Hematopoietic multipotent progenitor cell treated with erythropoietin and hydrocortisone succinate and interleukin-3 and kit ligand, for 8 days (in vitro differentiated cells): ENCODE measurements around the gene TACC2.
"Not testable (repeated sequence)": the region's sequence is repeated elsewhere in the genome, so short reads cannot be mapped to it uniquely, and the experiment has no call there.

ENCODE experiments used
- DNase-seq: peaks from one replicate; pipeline ENCODE4 v3.0.0-alpha.2; 2015

Gene TACC2

DNA sequence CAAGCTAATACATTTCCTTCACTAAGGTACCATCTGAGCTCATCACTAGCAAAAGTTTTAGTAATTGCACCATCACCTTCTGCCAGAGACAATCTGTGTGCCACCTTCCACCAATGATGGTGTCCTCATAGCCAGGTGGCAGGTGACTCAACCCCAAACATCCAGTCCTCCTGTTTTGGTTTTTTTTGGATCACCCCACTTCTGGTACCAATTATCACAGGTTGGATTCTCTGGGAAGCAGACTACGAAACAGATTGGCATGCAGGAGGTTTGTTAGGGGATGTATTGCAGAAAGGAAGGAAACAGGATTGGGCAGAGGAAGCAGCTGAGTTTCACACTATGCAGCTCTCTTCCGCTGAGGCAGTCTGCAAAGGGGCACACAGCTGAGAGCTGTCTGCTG lies 4.5 kb upstream of the TACC2 start:
- DNase-seq: no peak

DNA sequence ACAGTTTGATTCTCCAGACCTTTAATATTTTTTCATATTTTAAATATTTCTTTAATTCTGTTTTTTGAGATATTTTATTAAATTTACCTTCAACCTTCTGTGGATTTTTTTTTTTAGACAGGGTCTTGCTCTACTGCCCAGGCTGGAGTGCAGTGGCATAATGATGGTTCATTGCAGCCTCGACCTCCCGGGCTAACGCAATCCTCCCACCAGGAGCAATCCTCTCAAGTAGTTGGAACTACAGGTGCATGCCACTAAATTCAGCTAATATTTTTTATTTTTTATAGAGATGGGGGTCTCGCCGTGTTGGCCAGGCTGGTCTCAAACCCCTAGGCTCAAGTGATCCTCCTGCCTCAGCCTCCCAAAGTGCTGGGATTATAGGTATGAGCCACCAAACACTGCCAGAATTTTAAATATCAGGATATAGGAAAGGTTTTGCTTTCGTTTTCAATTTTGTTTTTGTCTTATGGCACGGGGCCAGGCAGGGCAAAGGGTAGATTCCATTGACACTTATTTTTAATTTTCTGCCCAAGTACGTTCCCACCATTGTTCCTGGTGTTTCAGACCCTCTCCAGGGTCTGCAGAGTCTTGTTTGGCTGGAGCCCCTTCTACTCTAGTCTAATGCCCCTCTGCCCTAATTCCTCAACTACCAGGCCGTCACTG lies 1.2 kb downstream of the TACC2 start:
- no peak for DNase-seq

- DNase-seq: not testable (repeated sequence)
Observed at GRCh38 chr10:121991727-121992126, 2.8 kb downstream of the TACC2 start.

DNA sequence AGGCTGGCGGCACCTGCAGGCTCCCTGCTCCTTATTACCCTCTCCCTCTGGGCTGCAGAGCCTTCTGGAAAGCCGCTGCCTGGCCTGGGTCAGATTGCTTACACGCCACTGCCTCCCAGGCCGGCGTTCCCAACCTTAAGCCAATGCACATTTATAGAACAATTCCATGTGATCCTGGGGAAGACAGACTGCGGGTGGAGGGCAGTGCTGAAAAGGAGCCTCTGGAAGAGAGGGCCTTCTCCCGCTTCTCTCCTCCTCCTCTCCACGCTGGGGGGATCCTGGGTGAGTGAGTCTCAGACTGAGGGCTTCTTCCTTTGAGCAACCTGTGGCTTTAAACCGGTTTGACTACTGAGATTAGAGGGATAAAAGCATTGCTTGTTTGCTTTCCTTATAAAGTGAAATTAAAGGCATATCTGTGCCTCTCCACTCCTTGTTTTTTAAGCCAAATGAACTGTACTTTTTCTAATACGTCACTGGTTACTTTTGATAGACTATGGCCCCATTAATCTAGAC lies 5.5 kb downstream of the TACC2 start:
- no peak for DNase-seq

- DNase-seq: no peak
Observed at GRCh38 chr10:121998462-121998861, 9.5 kb downstream of the TACC2 start.

DNA sequence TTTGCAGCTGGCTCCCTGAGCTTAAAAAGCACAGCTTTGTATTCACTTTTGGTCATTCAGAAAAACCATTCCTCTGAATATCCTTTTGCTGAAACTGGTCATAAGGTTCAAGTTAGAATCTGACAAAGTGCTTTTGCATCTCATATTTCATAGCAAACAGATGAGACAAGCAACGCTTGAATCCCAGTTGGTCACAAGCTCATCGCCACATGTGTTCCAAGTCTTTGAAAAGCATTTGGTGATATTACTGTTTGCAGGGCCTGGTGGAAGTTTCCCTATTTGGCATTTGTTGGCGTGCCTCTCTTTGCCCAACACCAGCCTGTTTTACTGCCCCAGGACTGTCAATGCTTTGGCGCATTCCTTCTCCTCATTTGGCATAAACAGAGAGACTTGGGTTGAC lies 10.3 kb downstream of the TACC2 start:
- DNase-seq: no peak

DNA sequence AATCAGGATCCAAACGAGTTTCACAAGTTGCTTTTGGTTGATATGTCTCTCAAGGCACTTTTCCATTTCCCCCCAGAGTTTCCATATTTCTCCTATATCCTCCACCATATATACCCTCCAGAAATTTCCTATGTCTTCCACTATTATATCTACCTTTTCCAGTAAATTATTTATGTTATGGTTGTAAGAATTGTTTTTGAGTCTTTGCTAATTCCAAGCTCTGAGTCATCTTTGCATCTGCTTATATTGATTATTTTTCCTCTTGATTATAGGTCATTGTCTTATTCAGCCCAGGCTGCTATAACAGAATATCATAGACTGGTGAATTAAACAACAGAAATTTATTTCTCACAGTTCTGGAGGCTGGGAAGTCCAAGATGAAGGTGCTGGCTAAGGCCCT lies 12.7 kb downstream of the TACC2 start:
- DNase-seq: no peak

GRCh38 chr10:122007415-122007814 lies 18.5 kb downstream of the TACC2 start:
- DNase-seq: no peak

GRCh38 chr10:122010405-122011050 lies 21.6 kb downstream of the TACC2 start:
- DNase-seq: no peak

GRCh38 chr10:122012731-122013130 lies 23.8 kb downstream of the TACC2 start:
- no peak for DNase-seq

DNA sequence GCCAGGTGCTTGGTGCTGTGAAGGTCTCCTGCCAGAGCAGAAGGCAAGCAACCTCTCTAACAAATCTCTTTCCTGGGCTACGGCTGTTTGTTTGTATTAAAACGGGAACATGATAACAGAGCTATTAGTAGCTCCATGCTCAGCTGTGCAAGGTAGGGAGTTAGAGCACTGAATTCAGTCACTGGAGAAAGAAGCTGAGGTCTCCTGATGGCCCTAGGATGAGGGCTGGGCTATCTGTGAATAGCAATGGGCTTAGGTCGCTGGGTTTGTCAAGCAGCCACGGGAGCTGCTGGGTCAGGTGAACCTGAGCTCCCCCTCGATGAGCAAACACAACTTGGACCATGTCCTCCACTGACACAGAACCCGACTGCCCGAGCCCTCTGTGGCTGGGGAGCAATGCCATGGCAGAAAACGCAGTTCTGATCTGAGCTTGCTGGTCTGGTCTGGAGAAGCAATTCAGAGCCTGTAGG lies 24.4 kb downstream of the TACC2 start:
- no peak for DNase-seq

GRCh38 chr10:122014652-122015248 lies 25.8 kb downstream of the TACC2 start:
- DNase-seq: no peak

DNA sequence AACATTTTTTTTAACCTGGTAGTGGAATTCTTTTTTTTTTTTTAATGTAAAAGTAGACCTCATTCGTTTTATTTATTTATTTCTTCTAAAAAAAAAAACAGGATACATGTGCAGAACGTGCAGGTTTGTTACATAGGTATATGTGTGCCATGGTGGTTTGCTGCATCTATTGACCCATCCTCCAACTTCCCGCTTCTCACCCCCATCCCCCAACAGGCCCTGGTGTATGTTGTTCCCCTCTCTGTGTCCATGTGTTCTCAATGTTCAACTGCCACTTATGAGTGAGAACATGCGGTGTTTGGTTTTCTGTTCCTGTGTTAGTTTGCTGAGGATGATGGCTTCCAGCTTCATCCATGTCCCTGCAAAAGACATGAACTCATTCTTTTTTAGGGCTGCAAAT lies 29.0 kb downstream of the TACC2 start:
- DNase-seq: not testable (repeated sequence)

DNA sequence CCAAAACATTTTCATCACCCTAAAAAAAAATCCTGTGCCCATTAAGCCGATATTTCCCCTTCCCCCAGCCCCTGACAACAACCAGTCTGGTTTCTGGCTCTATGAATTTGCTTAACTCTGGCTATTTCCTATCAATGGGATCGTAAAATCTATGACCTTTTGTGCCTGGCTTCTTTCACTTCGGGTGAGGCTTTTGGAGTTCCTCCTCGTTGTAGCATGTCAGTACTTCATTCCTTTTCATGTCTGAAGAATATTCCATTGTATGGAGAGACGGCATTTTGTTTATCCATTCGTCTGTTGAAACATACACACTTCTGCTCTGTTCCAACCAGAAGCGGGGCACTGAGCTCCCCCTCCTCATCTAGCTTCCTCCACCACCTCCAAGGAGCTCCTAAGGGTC lies 29.5 kb downstream of the TACC2 start:
- DNase-seq: no peak

- no peak for DNase-seq
Observed at GRCh38 chr10:122018951-122019413, 30.0 kb downstream of the TACC2 start.

DNA sequence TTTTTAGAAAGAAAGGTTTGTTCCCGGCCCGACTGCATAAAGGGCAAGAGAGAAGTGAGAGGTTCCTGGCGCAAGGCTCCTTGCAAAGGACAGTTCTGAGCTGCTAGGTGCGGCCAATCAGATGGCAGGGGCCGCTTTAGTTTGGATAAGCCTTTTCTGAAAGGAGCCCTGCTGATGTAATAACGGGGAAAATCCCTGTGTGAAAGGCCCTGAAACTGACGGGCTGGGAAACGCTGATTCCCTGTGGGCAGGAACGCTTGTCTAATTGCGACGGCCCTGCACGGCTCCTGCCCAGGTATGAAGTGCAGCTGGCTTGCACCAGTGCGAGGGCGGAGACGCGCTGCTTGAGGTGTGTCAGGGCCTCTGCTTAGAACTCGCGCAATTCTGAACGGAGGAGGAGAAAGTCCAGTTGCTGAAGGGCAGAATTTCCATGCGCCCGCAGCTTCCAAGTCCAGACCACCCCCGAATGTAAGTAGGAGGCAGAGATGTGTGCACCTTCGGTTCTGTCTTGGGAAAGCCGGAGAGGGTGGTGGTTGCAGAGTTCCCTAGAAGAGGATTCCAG lies 30.5 kb downstream of the TACC2 start:
- no peak for DNase-seq

DNA sequence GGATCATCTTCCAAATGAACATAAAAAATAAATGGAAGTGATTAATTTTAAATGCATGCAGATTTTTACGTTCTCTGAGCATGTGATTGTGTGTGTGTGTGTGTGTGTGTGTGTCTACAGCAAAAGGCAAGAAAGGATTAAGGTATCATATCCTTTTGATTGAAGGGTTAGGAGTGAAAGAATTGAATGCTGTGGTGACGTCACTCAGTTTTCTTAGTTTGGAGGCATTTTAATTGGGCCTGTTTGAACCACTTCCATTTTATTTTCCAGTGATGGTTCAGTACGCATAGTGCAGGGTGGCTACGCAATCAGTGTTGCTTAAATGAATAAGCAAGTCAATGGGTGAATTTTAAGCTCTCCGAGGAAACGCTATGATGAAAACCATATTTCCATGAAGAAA lies 31.3 kb downstream of the TACC2 start:
- no peak for DNase-seq

DNA sequence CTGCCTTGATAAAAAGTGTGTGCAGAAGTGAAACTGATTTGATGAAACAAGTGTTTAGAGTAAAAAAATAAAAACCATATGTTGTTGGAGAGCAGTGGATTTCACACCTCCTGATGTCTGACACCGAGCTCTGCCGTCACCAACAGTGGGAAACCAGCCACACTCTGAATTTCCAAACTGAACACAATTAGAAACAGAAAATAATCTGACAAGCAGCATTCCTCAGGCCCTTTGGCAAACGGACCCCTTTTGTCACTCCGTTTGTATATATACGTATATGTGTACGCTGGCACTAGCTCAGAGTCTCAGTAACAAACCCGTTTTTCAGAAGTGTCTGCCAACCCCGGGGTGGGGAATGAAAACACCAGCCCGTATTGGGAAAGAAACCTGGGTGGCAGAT lies 32.4 kb downstream of the TACC2 start:
- no peak for DNase-seq

DNA sequence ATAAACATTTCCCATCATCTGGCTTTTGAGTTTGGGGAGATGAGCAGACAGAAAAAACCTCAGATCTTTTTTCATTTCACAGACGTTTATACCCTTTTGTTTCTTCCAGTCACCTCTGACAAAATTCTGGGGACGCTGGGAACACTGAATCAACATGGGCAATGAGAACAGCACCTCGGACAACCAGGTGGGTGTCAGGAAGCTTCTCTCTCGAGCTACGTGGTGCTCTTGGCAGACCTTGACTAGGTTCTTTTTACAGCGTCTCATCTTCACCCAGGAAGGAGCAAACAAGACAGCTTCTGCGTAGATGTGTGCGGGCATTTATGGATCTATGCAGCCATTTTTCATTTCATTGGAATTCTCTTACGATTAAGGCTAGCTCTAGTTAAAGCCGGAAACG lies 32.9 kb downstream of the TACC2 start:
- no peak for DNase-seq

DNA sequence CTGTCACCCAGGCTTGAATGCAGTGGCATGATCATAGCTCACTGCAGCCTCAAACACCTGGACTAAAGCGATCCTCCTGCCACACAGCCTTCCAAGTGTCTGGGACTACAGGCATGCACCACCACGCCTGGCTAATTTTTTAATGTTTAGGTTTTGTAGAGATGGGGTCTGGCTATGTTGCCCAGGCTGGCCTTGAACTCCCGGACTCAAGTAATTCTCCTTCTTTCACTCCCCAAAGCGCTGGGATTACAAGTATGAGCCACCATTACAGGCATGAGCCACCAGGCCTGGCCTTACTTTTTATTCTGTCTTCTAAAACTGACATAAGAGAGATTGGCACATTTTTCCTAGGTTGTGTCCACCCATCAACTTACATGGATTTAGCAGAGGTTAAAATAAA lies 33.3 kb downstream of the TACC2 start:
- no peak for DNase-seq

DNA sequence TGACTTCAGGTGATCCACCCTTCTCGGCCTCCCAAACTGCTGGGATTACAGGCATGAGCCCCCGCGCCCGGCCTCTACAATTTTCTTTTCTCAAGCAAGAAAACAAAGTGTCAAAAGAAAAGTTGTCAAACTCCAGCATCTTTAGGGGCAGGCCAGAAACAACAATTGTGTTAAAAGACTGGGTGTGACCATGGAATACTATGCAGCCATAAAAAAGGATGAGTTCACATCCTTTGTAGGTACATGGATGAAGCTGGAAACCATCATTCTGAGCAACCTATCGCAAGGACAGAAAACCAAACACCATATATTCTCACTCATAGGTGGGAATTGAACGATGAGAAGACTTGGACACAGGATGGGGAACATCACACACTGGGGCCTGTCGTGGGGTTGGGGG lies 34.3 kb downstream of the TACC2 start:
- DNase-seq: not testable (repeated sequence)

DNA sequence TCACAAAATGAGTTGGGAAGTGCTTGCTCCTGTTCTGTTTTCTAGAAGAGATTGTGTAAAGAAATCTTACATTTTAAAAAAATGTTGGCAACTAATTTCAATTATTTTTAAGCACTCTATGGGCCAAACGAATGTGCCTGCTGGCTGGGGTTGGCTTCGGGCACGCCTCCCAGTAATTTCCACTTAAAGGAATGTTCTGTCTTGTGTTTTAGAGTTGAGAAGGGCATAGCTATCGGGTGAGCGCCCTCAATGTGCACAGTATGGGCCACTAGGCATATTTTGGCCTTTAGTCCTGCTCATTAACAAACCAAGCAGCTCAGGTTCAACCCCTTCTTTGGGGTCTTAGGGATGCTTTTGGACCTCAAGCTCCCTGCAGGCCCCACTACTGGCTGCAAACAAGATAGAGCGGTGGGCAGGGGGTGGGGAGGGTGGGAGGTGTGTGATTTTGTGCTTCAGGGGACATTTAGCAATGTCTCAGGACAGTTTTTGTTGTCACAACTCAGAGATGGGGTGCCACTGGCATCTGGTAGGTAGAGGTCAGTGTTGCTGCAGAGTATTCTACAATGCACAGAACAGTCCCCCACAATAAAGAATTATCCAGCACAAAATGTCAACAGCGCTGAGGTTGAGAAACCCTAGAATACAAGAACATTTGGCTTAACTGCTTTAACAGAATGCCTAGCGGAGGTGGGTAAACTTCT lies 40.7 kb downstream of the TACC2 start:
- DNase-seq: no peak

GRCh38 chr10:122030200-122030552 lies 41.2 kb downstream of the TACC2 start:
- no peak for DNase-seq
